ENCODE data around the gene ANAPC4. TPM values are rescaled to one million over a fixed set of nuclear protein-coding genes. Genes with fewer than 3 reads are reported as not detected.

ANAPC4 gene, protein sequence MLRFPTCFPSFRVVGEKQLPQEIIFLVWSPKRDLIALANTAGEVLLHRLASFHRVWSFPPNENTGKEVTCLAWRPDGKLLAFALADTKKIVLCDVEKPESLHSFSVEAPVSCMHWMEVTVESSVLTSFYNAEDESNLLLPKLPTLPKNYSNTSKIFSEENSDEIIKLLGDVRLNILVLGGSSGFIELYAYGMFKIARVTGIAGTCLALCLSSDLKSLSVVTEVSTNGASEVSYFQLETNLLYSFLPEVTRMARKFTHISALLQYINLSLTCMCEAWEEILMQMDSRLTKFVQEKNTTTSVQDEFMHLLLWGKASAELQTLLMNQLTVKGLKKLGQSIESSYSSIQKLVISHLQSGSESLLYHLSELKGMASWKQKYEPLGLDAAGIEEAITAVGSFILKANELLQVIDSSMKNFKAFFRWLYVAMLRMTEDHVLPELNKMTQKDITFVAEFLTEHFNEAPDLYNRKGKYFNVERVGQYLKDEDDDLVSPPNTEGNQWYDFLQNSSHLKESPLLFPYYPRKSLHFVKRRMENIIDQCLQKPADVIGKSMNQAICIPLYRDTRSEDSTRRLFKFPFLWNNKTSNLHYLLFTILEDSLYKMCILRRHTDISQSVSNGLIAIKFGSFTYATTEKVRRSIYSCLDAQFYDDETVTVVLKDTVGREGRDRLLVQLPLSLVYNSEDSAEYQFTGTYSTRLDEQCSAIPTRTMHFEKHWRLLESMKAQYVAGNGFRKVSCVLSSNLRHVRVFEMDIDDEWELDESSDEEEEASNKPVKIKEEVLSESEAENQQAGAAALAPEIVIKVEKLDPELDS
- polyA plus RNA-seq (2012; ENCODE audit: insufficient read length, low read depth), result 2.5 TPM

DNA sequence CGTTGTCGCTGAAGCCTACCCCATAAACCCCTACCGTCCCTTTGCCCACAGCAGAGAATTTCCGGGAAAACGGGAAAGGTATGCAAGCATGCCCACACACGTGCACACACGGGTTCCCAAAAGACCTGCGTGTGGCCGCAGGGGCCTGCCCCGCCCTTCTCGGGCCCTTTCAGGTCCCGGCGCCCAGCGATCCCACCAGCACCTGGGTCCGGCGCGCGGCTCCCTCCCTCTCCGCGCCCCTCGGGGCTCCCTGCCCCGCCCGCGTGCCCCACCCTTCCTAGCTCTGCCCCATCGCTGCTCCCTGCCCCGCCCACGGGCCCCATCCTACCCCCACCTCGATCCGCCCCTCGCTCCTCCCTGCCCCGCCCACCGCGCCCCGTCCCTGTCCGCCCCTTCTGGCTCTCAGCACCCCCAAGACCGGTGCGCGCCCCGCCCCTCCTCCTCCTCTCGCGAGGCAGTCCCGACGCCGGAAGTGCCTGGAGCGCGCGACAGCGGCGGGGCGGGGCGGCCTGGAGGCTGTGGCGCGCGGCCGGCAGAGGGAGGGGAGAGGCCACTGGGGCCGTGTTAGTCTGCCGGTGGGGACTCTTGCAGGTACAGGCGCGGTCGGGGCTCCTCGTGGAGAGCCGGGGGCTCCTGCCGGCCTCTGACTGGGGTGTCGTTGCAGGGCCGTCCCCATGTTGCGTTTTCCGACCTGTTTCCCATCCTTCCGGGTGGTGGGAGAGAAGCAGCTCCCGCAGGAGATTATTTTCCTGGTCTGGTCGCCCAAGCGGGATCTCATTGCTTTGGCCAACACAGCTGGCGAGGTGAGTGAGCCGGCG lies at the start of gene ANAPC4:
TSS of gene ANAPC4 (plus strand) at position 510 of the 818 bp plus-strand sequence. CDS start at position 675, 165 bp downstream.
- TF ChIP-seq SIN3A (IDR thresholded peaks at IDR 0.05; ENCODE audit: borderline replicate concordance, insufficient read depth, low read length) (0 out of 2 replicates have a peak, but pooled peaks have one; percentile 27), FOXP2 (optimal IDR thresholded peaks at IDR 0.05; ENCODE audit: borderline replicate concordance, extremely low read depth, extremely low read length, insufficient read depth) (peak; percentile 60), TAF1 (IDR thresholded peaks at IDR 0.05; ENCODE audit: borderline replicate concordance, insufficient read depth, low read length) (0 out of 2 replicates have a peak, but pooled peaks have one; percentile 38), POLR2AphosphoS5 (IDR thresholded peaks at IDR 0.05; ENCODE audit: low read depth, low read length) (peak; percentile 86)
- TF ChIP-seq, protein P1, sequence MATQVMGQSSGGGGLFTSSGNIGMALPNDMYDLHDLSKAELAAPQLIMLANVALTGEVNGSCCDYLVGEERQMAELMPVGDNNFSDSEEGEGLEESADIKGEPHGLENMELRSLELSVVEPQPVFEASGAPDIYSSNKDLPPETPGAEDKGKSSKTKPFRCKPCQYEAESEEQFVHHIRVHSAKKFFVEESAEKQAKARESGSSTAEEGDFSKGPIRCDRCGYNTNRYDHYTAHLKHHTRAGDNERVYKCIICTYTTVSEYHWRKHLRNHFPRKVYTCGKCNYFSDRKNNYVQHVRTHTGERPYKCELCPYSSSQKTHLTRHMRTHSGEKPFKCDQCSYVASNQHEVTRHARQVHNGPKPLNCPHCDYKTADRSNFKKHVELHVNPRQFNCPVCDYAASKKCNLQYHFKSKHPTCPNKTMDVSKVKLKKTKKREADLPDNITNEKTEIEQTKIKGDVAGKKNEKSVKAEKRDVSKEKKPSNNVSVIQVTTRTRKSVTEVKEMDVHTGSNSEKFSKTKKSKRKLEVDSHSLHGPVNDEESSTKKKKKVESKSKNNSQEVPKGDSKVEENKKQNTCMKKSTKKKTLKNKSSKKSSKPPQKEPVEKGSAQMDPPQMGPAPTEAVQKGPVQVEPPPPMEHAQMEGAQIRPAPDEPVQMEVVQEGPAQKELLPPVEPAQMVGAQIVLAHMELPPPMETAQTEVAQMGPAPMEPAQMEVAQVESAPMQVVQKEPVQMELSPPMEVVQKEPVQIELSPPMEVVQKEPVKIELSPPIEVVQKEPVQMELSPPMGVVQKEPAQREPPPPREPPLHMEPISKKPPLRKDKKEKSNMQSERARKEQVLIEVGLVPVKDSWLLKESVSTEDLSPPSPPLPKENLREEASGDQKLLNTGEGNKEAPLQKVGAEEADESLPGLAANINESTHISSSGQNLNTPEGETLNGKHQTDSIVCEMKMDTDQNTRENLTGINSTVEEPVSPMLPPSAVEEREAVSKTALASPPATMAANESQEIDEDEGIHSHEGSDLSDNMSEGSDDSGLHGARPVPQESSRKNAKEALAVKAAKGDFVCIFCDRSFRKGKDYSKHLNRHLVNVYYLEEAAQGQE (IDR thresholded peaks at IDR 0.05; ENCODE audit: insufficient read depth in 1 of 2, low read depth in 2 of 2, low read length in 2 of 2), result no peak

DNA sequence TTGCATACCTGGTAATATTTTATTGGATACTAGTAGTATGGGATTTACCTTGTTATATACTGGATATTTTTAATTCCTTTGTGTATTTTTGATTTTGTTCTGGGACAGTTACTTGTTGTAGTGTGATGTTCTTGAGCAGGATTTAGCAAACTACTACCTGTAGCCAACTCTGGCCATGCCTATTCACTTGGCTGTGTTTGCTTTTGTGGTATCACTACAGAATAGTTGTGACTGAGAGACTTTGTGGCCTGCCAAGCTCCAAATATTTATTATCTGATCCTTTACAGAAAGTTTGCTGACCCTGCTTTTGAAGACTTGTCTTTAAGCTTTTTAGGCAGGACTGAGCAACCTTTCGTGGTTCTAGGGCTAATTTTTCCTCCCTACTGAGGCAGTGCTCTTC lies 46.7 kb upstream of the ANAPC4 start:
- TF ChIP-seq, protein P1 (IDR thresholded peaks at IDR 0.05; ENCODE audit: insufficient read depth in 1 of 2, low read depth in 2 of 2, low read length in 2 of 2), result no peak
- TF ChIP-seq POLR2AphosphoS5 (IDR thresholded peaks at IDR 0.05; ENCODE audit: low read depth, low read length) (no peak), TAF1 (IDR thresholded peaks at IDR 0.05; ENCODE audit: borderline replicate concordance, insufficient read depth, low read length) (no peak)

DNA sequence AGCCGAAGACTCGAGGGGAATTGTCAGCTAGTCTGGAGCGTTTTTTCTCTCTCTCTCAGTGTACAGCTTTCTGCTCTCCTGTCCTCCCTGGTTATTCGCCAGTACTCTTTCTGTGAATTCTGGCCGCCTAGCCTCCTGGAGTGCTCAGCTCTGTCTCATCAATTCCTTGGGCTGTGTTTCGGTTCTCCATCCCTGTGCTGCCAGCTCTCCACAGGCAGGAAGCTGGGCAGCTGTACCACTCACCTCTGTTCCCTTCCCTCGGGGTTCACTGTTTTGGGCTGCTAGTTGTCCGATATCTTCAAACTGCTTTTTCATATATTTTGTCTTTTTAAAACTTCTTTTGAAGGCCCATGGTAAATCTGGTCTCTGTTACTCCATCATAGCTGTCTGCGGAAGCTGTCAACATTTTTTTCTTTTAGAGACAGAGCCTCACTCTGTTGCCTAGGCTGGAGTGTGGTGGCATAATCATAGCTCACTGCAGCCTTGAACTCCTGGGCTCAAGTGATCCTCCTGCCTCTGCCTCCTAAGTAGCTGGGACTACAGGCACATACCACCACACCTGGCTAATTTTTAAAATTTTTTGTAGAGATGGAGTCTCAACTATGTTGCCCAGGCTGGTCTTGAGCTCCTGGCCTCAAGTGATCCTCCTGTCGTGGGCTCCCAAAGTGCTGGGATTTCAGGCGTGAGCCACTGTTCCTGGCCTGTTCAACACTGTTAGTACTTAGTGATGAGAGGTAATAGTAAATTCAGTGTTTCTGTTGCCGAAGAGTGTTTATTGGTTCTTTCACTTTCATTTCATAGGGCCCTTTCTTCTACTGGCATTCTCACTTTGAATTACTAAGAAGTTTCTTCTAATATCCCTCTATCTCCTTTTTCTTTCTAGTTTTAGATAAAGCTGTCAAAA lies 45.9 kb upstream of the ANAPC4 start:
- TF ChIP-seq POLR2AphosphoS5 (IDR thresholded peaks at IDR 0.05; ENCODE audit: low read depth, low read length), result no peak
- TF ChIP-seq SIN3A (IDR thresholded peaks at IDR 0.05; ENCODE audit: borderline replicate concordance, insufficient read depth, low read length), result no peak
- TF ChIP-seq TAF1 (IDR thresholded peaks at IDR 0.05; ENCODE audit: borderline replicate concordance, insufficient read depth, low read length), result no peak
- no peak for TF ChIP-seq FOXP2 (optimal IDR thresholded peaks at IDR 0.05; ENCODE audit: borderline replicate concordance, extremely low read depth, extremely low read length, insufficient read depth)
- TF ChIP-seq, protein P1 (IDR thresholded peaks at IDR 0.05; ENCODE audit: insufficient read depth in 1 of 2, low read depth in 2 of 2, low read length in 2 of 2), result no peak

DNA sequence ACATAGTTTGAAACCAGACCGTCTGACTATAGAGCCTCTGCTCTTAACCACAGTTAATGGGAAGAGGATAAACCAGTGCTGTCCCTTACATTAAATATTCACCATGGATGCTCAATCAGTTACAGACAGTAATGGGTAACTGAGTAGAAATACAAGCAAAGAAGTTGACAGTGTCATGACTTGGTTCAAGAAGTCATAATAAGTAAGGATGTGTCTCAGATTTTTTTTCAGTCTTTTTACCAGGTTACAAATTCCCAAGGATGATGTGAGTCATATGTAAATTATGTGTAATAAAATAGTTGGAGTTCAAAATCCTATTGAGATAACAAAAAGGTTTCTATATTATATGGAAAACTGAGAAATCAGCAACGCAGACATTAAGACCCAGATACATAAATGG lies 33.4 kb upstream of the ANAPC4 start:
- TF ChIP-seq, protein P1 (IDR thresholded peaks at IDR 0.05; ENCODE audit: insufficient read depth in 1 of 2, low read depth in 2 of 2, low read length in 2 of 2), result no peak
- no peak for TF ChIP-seq SIN3A (IDR thresholded peaks at IDR 0.05; ENCODE audit: borderline replicate concordance, insufficient read depth, low read length)
- TF ChIP-seq POLR2AphosphoS5 (IDR thresholded peaks at IDR 0.05; ENCODE audit: low read depth, low read length), result no peak
- TF ChIP-seq FOXP2 (optimal IDR thresholded peaks at IDR 0.05; ENCODE audit: borderline replicate concordance, extremely low read depth, extremely low read length, insufficient read depth), result no peak
- no peak for TF ChIP-seq TAF1 (IDR thresholded peaks at IDR 0.05; ENCODE audit: borderline replicate concordance, insufficient read depth, low read length)
